GM08714 (cell line): ENCODE data around the gene CFB.

ENCODE experiments used
- H3K4me3 ChIP-seq: fragments of 200-500 bp; sonication (Bioruptor generic); 2 replicates; pipeline ENCODE4 v1.5.1; 2014; ENCODE audit warnings: mild to moderate bottlenecking, low read length, inconsistent platforms
- ZNF274 ChIP-seq: IDR thresholded peaks from 2 replicates; pipeline ENCODE4 v1.6.1; 2012; ENCODE audit warnings: mild to moderate bottlenecking, low read depth, low read length

Gene CFB

GRCh38 chr6:31949926-31950548 is 4.1 kb downstream of the CFB start:
- H3K4me3 ChIP-seq: no peak overlapping the region
- TF ChIP-seq ZNF274: no peak

DNA sequence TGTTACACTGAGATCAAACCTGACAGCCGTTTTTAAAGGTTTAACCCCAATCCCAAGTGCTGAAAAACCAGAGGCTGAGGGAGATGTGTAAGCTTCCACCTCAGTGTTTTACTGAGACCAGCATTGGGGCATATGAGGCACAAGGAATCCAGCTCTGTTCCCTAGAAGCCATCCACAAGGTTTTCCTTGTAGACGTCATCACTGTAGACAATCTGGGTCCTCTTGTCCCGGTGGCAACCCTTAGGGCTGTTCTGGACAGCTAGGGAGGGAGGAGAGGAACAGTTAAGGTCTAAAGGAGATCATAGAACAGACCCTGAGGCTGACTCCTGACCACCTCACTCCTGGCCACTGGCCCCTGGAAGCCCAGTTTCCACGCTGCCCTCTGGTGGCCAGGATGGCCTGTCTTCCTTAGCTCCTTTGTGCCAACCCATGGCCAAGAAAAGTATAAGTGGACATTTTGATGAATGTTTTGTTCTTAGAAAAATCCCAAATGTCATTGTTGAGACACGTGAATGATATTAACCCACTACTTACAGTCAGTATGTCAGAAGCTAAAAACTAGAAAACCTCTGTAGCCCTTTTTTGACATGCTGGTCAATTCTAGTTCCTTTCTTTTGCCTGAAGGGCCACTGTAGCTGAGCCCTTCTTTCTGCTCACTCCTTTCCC is 6.4 kb downstream of the CFB start:
- TF ChIP-seq ZNF274: no peak

GRCh38 chr6:31952890-31953289 is 7.0 kb downstream of the CFB start:
- H3K4me3 ChIP-seq: no peak overlapping the region
- no peak for TF ChIP-seq ZNF274

More for the DNA sequence above, 6.4 kb downstream of the CFB start:
- H3K4me3 ChIP-seq: no peak overlapping the region

DNA sequence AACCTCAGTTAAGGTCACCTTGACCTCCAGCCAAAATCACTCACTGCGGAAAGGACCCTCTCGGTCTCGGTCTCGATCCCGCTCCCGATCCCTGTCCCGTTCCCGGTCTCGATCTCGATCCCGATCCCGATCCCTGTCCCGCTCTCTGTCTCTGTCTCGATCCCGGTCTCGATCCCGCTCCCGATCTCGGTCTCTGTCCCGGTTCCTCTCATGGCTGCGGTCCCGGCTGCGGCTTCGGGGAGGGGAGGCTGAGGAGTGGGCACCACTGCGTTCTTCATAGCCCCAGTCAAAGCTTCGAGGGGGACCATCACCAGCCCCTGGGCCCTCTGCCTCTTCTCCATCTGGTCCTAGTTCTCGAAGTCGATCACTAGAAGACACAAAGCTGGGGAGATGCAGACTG is 8.6 kb downstream of the CFB start:
- no peak for TF ChIP-seq ZNF274
- H3K4me3 ChIP-seq: no peak overlapping the region

GRCh38 chr6:31956796-31957195 is 10.9 kb downstream of the CFB start:
- TF ChIP-seq ZNF274: no peak
- H3K4me3 ChIP-seq: no peak overlapping the region

- TF ChIP-seq ZNF274: no peak
- H3K4me3 ChIP-seq: peak overlapping the region; percentile 90
These were observed 12.5 kb downstream of the CFB start for GRCh38 chr6:31958412-31958740.

DNA sequence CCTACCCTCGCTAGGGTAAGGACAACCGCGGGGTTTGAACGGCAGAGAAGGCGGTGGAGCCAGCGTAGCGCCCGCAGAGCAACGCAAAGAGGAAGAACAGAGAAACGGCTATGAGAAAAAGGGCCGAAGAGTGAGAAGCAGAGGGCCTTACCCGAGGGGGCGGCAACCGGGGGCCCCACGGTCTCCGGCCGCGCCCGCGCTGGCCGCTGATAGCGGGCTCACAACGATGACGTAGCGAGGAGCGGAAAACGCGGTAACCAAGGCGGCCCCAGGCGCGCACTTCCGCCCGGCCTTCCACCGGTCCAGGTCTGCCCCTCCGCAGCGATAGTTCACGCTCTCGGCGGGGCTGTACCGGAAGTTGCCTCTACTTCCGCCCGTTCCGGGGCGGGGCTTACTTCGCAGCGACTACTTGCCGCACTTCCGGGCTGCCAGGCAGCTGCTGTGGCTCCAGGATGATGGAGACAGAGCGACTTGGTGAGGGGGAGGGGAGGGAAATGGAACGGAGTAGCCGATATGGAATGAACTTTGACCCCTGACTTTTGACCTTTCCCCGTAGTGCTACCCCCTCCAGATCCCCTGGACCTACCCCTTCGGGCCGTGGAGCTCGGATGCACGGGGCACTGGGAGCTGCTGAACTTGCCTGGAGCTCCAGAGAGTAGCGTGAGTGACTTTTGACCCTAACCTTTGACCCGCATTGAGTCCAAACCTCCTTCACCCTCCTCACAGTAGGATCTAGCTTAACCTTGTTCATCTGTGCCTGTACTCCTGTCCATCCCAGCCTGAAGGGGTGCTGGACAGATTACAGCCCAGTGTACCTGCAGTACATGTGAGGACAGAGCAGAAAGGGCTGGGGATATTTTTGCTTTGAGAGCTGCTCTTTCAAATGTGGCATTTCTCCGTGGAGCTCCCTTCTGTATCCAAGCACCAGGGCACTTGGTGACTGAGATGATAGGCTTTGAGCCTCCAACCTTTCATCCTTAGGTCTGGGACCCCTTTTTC is 13.1 kb downstream of the CFB start, which contains the start of the genes NELFE and SKIC2:
Gene NELFE, minus strand, starts transcription at position 231 of the 999 bp plus-strand sequence. CDS start 525 bp downstream, outside the sequence.
Gene SKIC2, plus strand, starts transcription at position 435 of the 999 bp plus-strand sequence. Its CDS starts 18 bp downstream, at position 453.
- no peak for TF ChIP-seq ZNF274
- H3K4me3 ChIP-seq: peak within 1 kb of the TSS; percentile 95

DNA sequence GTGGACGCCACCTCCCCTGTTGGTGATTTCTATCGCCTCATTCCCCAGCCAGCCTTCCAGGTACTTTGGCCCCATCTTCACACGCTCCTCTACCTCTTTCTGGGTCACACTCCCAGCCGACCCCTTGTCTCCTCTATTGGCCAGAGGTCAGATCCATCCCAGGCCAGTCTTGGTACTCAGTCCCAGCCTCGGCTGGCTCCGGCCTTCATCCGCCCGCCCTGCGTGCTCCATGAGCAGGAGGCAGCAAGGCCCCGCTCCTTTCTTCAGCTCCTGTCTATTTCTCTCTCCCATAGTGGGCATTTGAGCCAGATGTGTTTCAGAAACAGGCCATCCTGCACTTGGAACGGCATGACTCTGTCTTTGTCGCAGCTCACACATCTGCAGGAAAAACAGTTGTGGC is 15.7 kb downstream of the CFB start:
- no peak for TF ChIP-seq ZNF274
- H3K4me3 ChIP-seq: no peak overlapping the region

DNA sequence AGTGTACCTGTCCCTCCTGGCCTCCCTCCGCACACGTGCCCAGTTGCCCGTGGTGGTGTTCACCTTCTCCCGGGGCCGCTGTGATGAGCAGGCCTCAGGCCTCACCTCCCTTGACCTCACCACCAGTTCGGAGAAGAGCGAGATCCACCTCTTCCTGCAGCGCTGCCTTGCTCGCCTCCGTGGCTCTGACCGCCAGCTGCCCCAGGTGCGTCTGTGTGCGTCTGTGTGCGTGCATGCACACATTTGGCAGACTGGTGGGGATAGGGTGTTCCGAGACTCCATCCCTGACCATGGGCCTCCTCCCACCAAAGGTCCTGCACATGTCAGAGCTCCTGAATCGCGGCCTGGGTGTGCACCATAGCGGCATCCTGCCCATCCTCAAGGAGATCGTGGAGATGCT is 18.0 kb downstream of the CFB start:
- H3K4me3 ChIP-seq: no peak overlapping the region
- TF ChIP-seq ZNF274: no peak

DNA sequence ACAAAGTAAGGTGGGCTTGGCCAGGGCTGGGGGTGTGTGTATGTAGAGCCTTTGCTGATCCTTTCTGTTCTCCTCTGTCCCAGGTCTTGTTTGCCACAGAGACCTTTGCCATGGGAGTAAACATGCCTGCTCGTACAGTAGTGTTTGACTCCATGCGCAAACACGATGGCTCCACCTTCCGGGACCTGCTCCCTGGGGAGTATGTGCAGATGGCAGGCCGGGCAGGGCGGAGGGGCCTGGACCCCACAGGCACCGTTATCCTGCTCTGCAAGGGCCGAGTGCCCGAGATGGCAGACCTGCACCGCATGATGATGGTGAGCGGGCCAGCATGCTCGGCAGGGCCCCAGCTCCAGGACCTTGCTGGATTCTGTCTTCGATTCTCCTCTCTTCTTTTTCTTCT is 19.8 kb downstream of the CFB start:
- TF ChIP-seq ZNF274: no peak
- H3K4me3 ChIP-seq: no peak overlapping the region

GRCh38 chr6:31966506-31966905 is 20.6 kb downstream of the CFB start:
- no peak overlapping the region for H3K4me3 ChIP-seq
- no peak for TF ChIP-seq ZNF274

DNA sequence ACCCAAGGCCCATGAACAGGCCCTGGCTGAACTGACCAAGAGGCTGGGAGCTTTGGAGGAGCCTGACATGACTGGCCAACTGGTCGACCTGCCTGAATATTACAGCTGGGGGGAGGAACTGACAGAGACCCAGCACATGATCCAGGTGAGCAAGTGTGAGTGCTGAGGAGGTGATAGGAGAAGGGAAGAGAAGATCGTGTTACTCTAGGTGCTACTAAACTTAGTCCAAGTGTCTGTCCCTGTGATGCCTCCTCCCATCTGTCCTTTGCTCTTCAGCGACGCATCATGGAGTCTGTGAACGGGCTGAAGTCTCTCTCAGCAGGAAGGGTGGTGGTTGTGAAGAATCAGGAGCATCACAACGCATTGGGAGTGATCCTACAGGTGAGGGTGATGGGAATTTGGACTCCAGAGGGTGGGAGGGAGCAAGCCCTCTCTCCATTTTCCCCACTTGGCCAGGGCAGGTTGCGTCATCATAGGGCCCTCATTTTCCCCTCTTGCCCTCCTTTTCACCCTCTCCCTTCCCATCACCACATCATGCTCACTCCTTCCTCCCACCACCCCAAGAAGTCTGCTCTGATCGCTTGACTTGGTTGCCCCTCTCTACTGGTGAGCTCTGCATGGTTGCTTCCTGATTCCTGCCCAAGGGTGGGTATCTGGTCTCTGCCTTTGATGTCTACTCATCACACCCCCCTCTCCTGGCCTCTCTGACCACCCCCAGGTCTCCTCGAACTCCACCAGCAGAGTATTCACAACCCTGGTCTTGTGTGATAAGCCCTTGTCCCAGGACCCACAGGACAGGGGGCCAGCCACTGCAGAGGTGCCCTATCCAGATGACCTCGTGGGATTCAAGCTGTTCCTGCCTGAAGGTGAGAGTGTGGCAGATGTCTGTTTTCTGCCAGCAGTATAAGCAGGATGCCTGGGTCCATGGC is 21.4 kb downstream of the CFB start:
- no peak for TF ChIP-seq ZNF274
- H3K4me3 ChIP-seq: no peak overlapping the region

DNA sequence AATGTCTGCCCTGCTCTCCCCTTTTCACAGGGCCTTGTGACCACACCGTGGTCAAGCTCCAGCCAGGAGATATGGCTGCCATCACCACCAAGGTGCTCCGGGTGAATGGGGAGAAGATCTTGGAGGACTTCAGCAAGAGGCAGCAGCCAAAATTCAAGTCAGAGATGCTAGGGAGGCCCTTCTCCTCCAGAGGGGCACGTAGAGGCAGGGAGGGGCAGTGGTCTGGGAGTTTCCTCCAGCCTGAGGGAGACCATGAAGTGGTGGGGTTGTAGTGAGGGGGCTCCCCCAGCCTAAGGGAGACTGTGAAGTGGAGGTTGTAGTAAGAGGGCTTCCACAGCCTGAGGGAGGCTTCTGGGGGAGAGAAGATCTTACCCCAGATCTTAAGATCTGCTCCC is 22.0 kb downstream of the CFB start:
- no peak overlapping the region for H3K4me3 ChIP-seq
- no peak for TF ChIP-seq ZNF274

DNA sequence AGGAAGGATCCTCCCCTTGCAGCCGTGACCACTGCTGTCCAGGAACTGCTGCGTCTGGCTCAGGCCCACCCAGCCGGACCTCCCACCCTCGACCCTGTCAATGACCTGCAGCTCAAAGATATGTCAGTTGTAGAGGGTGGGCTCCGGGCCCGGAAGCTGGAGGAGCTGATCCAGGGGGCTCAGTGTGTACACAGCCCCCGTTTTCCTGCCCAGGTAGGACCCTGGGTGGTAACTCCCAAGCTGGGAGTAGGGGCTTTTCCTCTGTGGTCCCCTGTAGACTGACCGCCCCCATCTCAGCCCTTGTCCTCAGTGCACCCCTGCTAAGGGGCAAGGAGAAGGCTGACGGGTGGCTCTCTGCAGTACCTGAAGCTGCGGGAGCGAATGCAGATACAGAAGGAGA is 22.4 kb downstream of the CFB start:
- no peak overlapping the region for H3K4me3 ChIP-seq
- TF ChIP-seq ZNF274: no peak
